K562 (cell line): Measurements from ENCODE around the gene TMEM132E. TPM values are rescaled to one million over a fixed set of nuclear protein-coding genes. Genes with fewer than 3 reads are reported as not detected.

Experiments used
- ATAC-seq: fragments of 200-7000 bp; cut with Tn5 transposase; 3 replicates; pipeline ENCODE4 v1.9.1; 2020; ENCODE audit warnings: moderate library complexity
- BruUV-seq: library from RNA; stranded (reverse); fragments of 400-500 nt; replicated peaks from 2 replicates; lab custom pipeline; 2021; lab: Mats Ljungman, UMichigan
- CTCF ChIA-PET: fragments of 300-600 bp; formaldehyde crosslinking; extraction: SDS; loops from one replicate; lab custom pipeline; 2021; ENCODE audit warnings: low intra/inter-chr PET ratio; lab: Yijun Ruan, JAX
- POLR2A ChIA-PET: fragments of 300-600, 350-650 bp; sonication (Branson Sonifier 250); formaldehyde crosslinking; extraction: SDS; loops from one replicate; lab custom pipeline; 2021; ENCODE audit warnings: antibody characterized with exemption, inconsistent platforms; lab: Yijun Ruan, JAX
- DNase-seq, 4 experiments: peaks; one replicate each; pipeline versions ENCODE4 v3.0.0 to v3.0.0-alpha.2; 2011 to 2018; ENCODE audit warnings: low spot score in 3 of 4, mixed read lengths in 3 of 4; ENCODE audit errors: extremely low read depth in 1 of 4
- FAIRE-seq: peaks from 2 replicates; lab custom pipeline; 2011; peaks lifted over from hg19 to GRCh38; lab: Jason Lieb, UNC
- H2AFZ ChIP-seq: 2 replicates; pipeline ENCODE4 v1.6.0; 2011; ENCODE audit warnings: low read depth, low read length, control low read depth, inconsistent platforms
- H3K27ac ChIP-seq: fragments of 200-600 bp; 3 replicates; pipeline ENCODE4 v1.8.0; 2011; ENCODE audit warnings: low read depth, mild to moderate bottlenecking, control low read depth, inconsistent platforms, low read length, moderate library complexity, mixed read lengths; ENCODE audit errors: extremely low read depth
- H3K27me3 ChIP-seq, 2 experiments: fragments of 300-600 bp in 1 of 2; 2 replicates in 1 of 2; 3 replicates in 1 of 2; pipeline versions ENCODE4 v1.6.0 to v1.8.0; 2011; ENCODE audit warnings: inconsistent platforms in 2 of 2, low read length in 2 of 2, mild to moderate bottlenecking in 1 of 2, mixed read lengths in 1 of 2, moderate library complexity in 1 of 2; ENCODE audit not compliant: control insufficient read depth in 2 of 2, insufficient read depth in 2 of 2
- H3K36me3 ChIP-seq: fragments of 300-600 bp; 3 replicates; pipeline ENCODE4 v1.8.0; 2011; ENCODE audit warnings: mild to moderate bottlenecking, low read length, inconsistent platforms; ENCODE audit not compliant: control insufficient read depth, insufficient read depth
- H3K4me1 ChIP-seq, 2 experiments: fragments of 200-600 bp in 1 of 2; replicated peaks in 1 of 2; 2 replicates in 1 of 2; 3 replicates in 1 of 2; pipeline versions ENCODE4 v1.5.1 to v1.8.0; 2011; ENCODE audit warnings: inconsistent platforms in 2 of 2, low read length in 2 of 2, mild to moderate bottlenecking in 1 of 2, mixed read lengths in 1 of 2, moderate library complexity in 1 of 2; ENCODE audit not compliant: control insufficient read depth in 2 of 2, insufficient read depth in 2 of 2
- H3K4me2 ChIP-seq: 2 replicates; pipeline ENCODE4 v1.6.1; 2011; ENCODE audit warnings: low read length, control low read depth, inconsistent platforms, mixed read lengths; ENCODE audit not compliant: insufficient read depth
- H3K4me3 ChIP-seq: fragments of 200-600 bp; sonication (generic), shearing (Covaris generic); 2 replicates; pipeline ENCODE4 v1.5.1; 2016; ENCODE audit warnings: control low read depth, inconsistent platforms
- H3K79me2 ChIP-seq: fragments of 200-600 bp; 3 replicates; pipeline ENCODE4 v1.8.0; 2011; ENCODE audit warnings: low read length, inconsistent platforms; ENCODE audit not compliant: control insufficient read depth, insufficient read depth
- H3K9ac ChIP-seq, 2 experiments: 2 replicates each; pipeline versions ENCODE4 v1.6.0 to v1.6.1; 2011; ENCODE audit warnings: low read depth in 2 of 2, low read length in 2 of 2, control low read depth in 1 of 2, inconsistent platforms in 1 of 2, mild to moderate bottlenecking in 1 of 2, mixed read lengths in 1 of 2; ENCODE audit not compliant: insufficient read depth in 1 of 2
- H3K9me1 ChIP-seq: one replicate; pipeline ENCODE4 v1.6.0; 2011; ENCODE audit warnings: inconsistent platforms, mild to moderate bottlenecking, low read length, moderate library complexity; ENCODE audit not compliant: control insufficient read depth, insufficient read depth
- H3K9me3 ChIP-seq: replicated peaks from 2 replicates; pipeline ENCODE4 v1.5.1; 2011; ENCODE audit warnings: low read depth, low read length, inconsistent platforms; ENCODE audit not compliant: control insufficient read depth, insufficient read depth
- H4K20me1 ChIP-seq: replicated peaks from 2 replicates; pipeline ENCODE4 v1.6.1; 2011; ENCODE audit warnings: low read length, inconsistent platforms, mixed read lengths; ENCODE audit not compliant: control insufficient read depth, insufficient read depth
- ARID3B ChIP-seq: fragments of 250-450 bp; sonication (Bioruptor Pico); IDR thresholded peaks from 2 replicates; pipeline ENCODE4 v1.4.0; 2020; ENCODE audit warnings: borderline replicate concordance
- CHCHD3 ChIP-seq: fragments of 250-450 bp; sonication (Bioruptor Pico); IDR thresholded peaks from 2 replicates; pipeline ENCODE4 v2.1.2; 2022; ENCODE audit warnings: mild to moderate bottlenecking
- E4F1 ChIP-seq: fragments of 250-450 bp; sonication (Bioruptor Pico); IDR thresholded peaks from 2 replicates; pipeline ENCODE4 v1.5.0; 2021; ENCODE audit warnings: mild to moderate bottlenecking, borderline replicate concordance
- FOXA3 ChIP-seq, 2 experiments: fragments of 450-650 bp in 1 of 2; sonication (generic) in 1 of 2; formaldehyde crosslinking; IDR thresholded peaks in 1 of 2; conservative IDR thresholded peaks in 1 of 2; 2 replicates each; pipeline versions ENCODE4 v1.4.0 to v1.8.0; 2020 to 2022; ENCODE audit warnings: mild to moderate bottlenecking in 2 of 2, missing genetic modification reagents in 1 of 2
- HMGXB4 ChIP-seq: sonication (generic); formaldehyde crosslinking; IDR thresholded peaks from 2 replicates; pipeline ENCODE4 v1.8.1; 2023; ENCODE audit warnings: mild to moderate bottlenecking, missing genetic modification reagents
- HNRNPL ChIP-seq: fragments of 200-400 bp; formaldehyde crosslinking; IDR thresholded peaks from 2 replicates; pipeline ENCODE4 v1.6.1; 2017; ENCODE audit warnings: low read depth, mild to moderate bottlenecking, low read length
- JUN ChIP-seq, 2 experiments: sonication (generic) in 1 of 2; formaldehyde crosslinking in 1 of 2; IDR thresholded peaks; 2 replicates each; pipeline versions ENCODE4 v1.6.1 to v1.8.0; 2012 to 2022; ENCODE audit warnings: borderline replicate concordance in 2 of 2, mild to moderate bottlenecking in 2 of 2, improper control_type of control experiment in 1 of 2, low read depth in 1 of 2, low read length in 1 of 2, missing genetic modification reagents in 1 of 2
- NELFE ChIP-seq: IDR thresholded peaks from 2 replicates; pipeline ENCODE4 v1.6.1; 2011; ENCODE audit warnings: mild to moderate bottlenecking; ENCODE audit not compliant: insufficient read depth, insufficient read length
- SAFB2 ChIP-seq: fragments of 200-400 bp; formaldehyde crosslinking; IDR thresholded peaks from 2 replicates; pipeline ENCODE4 v1.6.1; 2018; ENCODE audit warnings: borderline replicate concordance, low read length, low read depth, moderate library complexity; ENCODE audit not compliant: severe bottlenecking
- TBL1XR1 ChIP-seq, 2 experiments: IDR thresholded peaks; 2 replicates each; pipeline ENCODE4 v1.6.1; 2012; ENCODE audit warnings: improper control_type of control experiment in 2 of 2, low read length in 2 of 2, mild to moderate bottlenecking in 1 of 2
- ZNF584 ChIP-seq: fragments of 200-800 bp; sonication (Bioruptor generic); IDR thresholded peaks from 2 replicates; pipeline ENCODE4 v1.6.1; 2016; ENCODE audit warnings: low read depth, mild to moderate bottlenecking, missing genetic modification characterization, missing compliant biosample characterization
- WGBS: fragments of 100-300 bp; shearing (Covaris generic); methylation state at CpG from one replicate; pipeline ENCODE4 v1.1.6; 2016; ENCODE audit warnings: low coverage, mixed read lengths; ENCODE audit not compliant: insufficient coverage; ENCODE audit errors: missing lambda C conversion rate; 5-methylcytosine and 5-hydroxymethylcytosine counted together
- in situ Hi-C: fragments of 300-500 bp; cut with MboI; formaldehyde crosslinking; loops from 4 replicates; pipeline ENCODE4 v1.15.0; 2018; ENCODE audit warnings: inconsistent platforms, mixed read lengths
- intact Hi-C: fragments of 100-400 bp; cut with micrococcal nuclease; formaldehyde crosslinking; loops from 2 replicates; pipeline ENCODE4 v1.14.2; 2022
- polyA plus RNA-seq, 8 experiments: library from polyadenylated mRNA; depleted of rRNA in 4 of 8; stranded (reverse) in 5 of 8; unstranded in 3 of 8; fragments of >200 nt; fragmentation: Nextera tagmentation in 2 of 8; fragmentation: Illumina TruSeq in 1 of 8; extraction: Ambion mirVana in 2 of 8; extraction: Trizol in 1 of 8; gene quantifications; 2 replicates each; pipeline versions ENCODE4 v1.2.1 to v1.2.3, GENCODE V29; 2011 to 2014; ENCODE audit warnings: inconsistent platforms in 1 of 8, missing spikeins in 1 of 8
- total RNA-seq, 7 experiments: library from RNA; depleted of rRNA in 6 of 7; stranded (reverse); fragments of >200 nt in 6 of 7; fragmentation: Illumina TruSeq in 2 of 7; extraction: Trizol in 2 of 7; gene quantifications; 2 replicates each; pipeline versions ENCODE4 v1.2.1 to v1.2.3, GENCODE V29; 2011 to 2021; ENCODE audit warnings: low replicate concordance in 1 of 7

Gene TMEM132E
- total and polyA plus RNA-seq, 9 of the 15 experiments (the other 6 are each of a cell fraction or from before 2014, with no cell fraction given): not detected

- BruUV-seq: no TSS peak
- Histone ChIP-seq H3K9me3 (no peaks in the 10 kb centered on the region), H2AFZ (no peak overlapping the region), H3K4me2 (no peak overlapping the region), H3K27me3 (peaks cover 0 to 9% of the 10 kb centered on the region in 2 experiments; a peak in 2 of 5 replicates), H4K20me1 (peaks cover 4% of the 10 kb centered on the region; the same call in 1 of the 2 replicates), H3K27ac (no peak overlapping the region), H3K4me1 (no peaks in the 10 kb centered on the region; a peak in 1 of 5 replicates), H3K36me3 (no peaks in the 10 kb centered on the region), H3K79me2 (no peaks in the 10 kb centered on the region), H3K4me3 (no peak overlapping the region), H3K9ac (no peak overlapping the region), H3K9me1 (no peaks in the 10 kb centered on the region)
- no peak for DNase-seq
- no peak for ATAC-seq
- intact Hi-C loops (no loop called here), in situ Hi-C loops (no loop called here)
- 0% methylated on average over 4 of the region's 4 CpGs for WGBS
- ChIA-PET POLR2A (interaction anchor here (0.7 kb wide), 2 partner anchors 60 to 89 kb away, joined by 3 read pairs; no protein-coding TSS in a partner anchor), CTCF (no interaction called here)
- no peak for FAIRE-seq
- TF ChIP-seq HNRNPL: no peak
- TF ChIP-seq HMGXB4: no peak
- TF ChIP-seq CHCHD3: no peak
- no peak for TF ChIP-seq ZNF584
- no peak for TF ChIP-seq JUN (IDR thresholded peaks at IDR 0.05; ENCODE audit: borderline replicate concordance, low read depth, low read length)
- TF ChIP-seq JUN (CRISPR knock-in tag; IDR thresholded peaks at IDR 0.05; ENCODE audit: borderline replicate concordance): no peak
- TF ChIP-seq ARID3B: no peak
- no peak for TF ChIP-seq FOXA3 (CRISPR knock-in tag; conservative IDR thresholded peaks at IDR 0.05 in 1 of 2, IDR thresholded peaks at IDR 0.05 in 1 of 2)
- TF ChIP-seq SAFB2: no peak
- TF ChIP-seq NELFE: no peak
- no peak for TF ChIP-seq E4F1 (CRISPR knock-in tag)
- TF ChIP-seq TBL1XR1 (IDR thresholded peaks at IDR 0.05; ENCODE audit: low read length in 2 of 2): no peak
Observed at GRCh38 chr17:34566201-34566600, 13.2 kb upstream of the TMEM132E start.
